ENCODE results near the gene LARGE1. TPM values are rescaled to one million over a fixed set of nuclear protein-coding genes. Genes with fewer than 3 reads are reported as not detected.
"Not testable (repeated sequence)": the region's sequence is repeated elsewhere in the genome, so short reads cannot be mapped to it uniquely, and the experiment has no call there.

LARGE1 gene
- total RNA-seq, 1 experiment from 2014 or later: 1.5 TPM

- H3K27ac ChIP-seq (ENCODE audit: low read depth, low read length); RAD21 ChIA-PET (ENCODE audit: low non-redundant PET in 1 of 2, low total read pairs in 2 of 2, uncharacterized antibody in 2 of 2, unreplicated experiment in 2 of 2); H4K20me1 ChIP-seq (ENCODE audit: insufficient read depth); H3K4me2 ChIP-seq (ENCODE audit: low read length); H2AFZ ChIP-seq (ENCODE audit: low read depth, low read length, poor library complexity, severe bottlenecking); POLR2A ChIA-PET; ATAC-seq; CTCF ChIA-PET; H3K4me1 ChIP-seq (ENCODE audit: control insufficient read depth in 1 of 2, insufficient read depth in 2 of 2, low read length in 2 of 2); intact Hi-C loops (cut with micrococcal nuclease); H3K9me2 ChIP-seq (ENCODE audit: insufficient read depth); DNase-seq (ENCODE audit: low read depth, low spot score); H3K9ac ChIP-seq (ENCODE audit: low read length); H3K36me3 ChIP-seq (ENCODE audit: control insufficient read depth in 1 of 2, insufficient read depth in 2 of 2, low read length in 2 of 2); H3K27me3 ChIP-seq (ENCODE audit: insufficient read depth, low read length); H3K4me3 ChIP-seq (replicated peaks in 1 of 2; ENCODE audit: low read depth in 1 of 2, low read length in 2 of 2); H3K79me2 ChIP-seq (ENCODE audit: insufficient read depth, low read length); BruUV-seq (replicated peaks): not testable (repeated sequence)
- peaks cover 3 to 40% of the 10 kb centered on the region in 2 experiments; a peak in 2 of 4 replicates for H3K9me3 ChIP-seq (ENCODE audit: control insufficient read depth in 1 of 2, insufficient read depth in 1 of 2, low read depth in 1 of 2, low read length in 2 of 2)
Measured at GRCh38 chr22:33858653-33859052, 61.6 kb downstream of the LARGE1 start.

DNA sequence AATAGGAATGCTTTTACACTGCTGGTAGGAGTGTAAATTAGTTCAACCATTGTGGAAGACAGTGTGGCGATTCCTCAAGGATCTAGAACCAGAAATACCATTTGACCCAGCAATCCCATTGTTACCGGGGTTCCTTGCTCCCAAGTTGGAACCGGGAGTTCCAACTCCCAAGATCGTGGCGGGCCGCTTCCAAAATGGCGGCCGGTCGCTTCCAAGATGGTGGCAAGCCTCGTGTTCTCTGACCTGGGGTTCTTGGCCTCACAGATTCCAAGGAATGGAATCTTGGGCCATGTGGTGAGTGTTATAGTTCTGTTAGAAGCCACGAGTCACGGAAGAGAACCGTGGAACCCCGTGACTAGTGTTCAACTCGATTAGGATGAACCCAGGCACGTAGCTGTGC is 62.5 kb downstream of the LARGE1 start:
- H3K27ac ChIP-seq (ENCODE audit: low read depth, low read length); H3K4me2 ChIP-seq (ENCODE audit: low read length); ATAC-seq; H3K79me2 ChIP-seq (ENCODE audit: insufficient read depth, low read length); POLR2A ChIA-PET; H3K36me3 ChIP-seq (ENCODE audit: control insufficient read depth in 1 of 2, insufficient read depth in 2 of 2, low read length in 2 of 2); H3K4me1 ChIP-seq (ENCODE audit: control insufficient read depth in 1 of 2, insufficient read depth in 2 of 2, low read length in 2 of 2); H2AFZ ChIP-seq (ENCODE audit: low read depth, low read length, poor library complexity, severe bottlenecking); H3K4me3 ChIP-seq (replicated peaks in 1 of 2; ENCODE audit: low read depth in 1 of 2, low read length in 2 of 2); H3K9ac ChIP-seq (ENCODE audit: low read length); RAD21 ChIA-PET (ENCODE audit: low non-redundant PET in 1 of 2, low total read pairs in 2 of 2, uncharacterized antibody in 2 of 2, unreplicated experiment in 2 of 2); H4K20me1 ChIP-seq (ENCODE audit: insufficient read depth); DNase-seq (ENCODE audit: low read depth, low spot score); intact Hi-C loops (cut with micrococcal nuclease); H3K9me2 ChIP-seq (ENCODE audit: insufficient read depth); H3K27me3 ChIP-seq (ENCODE audit: insufficient read depth, low read length); CTCF ChIA-PET; BruUV-seq (replicated peaks): not testable (repeated sequence)
- peaks cover 3 to 38% of the 10 kb centered on the region in 2 experiments; a peak in 2 of 4 replicates for H3K9me3 ChIP-seq (ENCODE audit: control insufficient read depth in 1 of 2, insufficient read depth in 1 of 2, low read depth in 1 of 2, low read length in 2 of 2)

- ChIA-PET RAD21 (ENCODE audit: low non-redundant PET in 1 of 2, low total read pairs in 2 of 2, uncharacterized antibody in 2 of 2, unreplicated experiment in 2 of 2) (no interaction called here), POLR2A (no interaction called here), CTCF (no interaction called here)
- no peak overlapping the region for H3K4me2 ChIP-seq (ENCODE audit: low read length)
- no peak overlapping the region for H3K9ac ChIP-seq (ENCODE audit: low read length)
- DNase-seq (ENCODE audit: low read depth, low spot score) (no peak), ATAC-seq (no peak)
- no peaks in the 10 kb centered on the region for H3K9me2 ChIP-seq (ENCODE audit: insufficient read depth)
- H2AFZ ChIP-seq (ENCODE audit: low read depth, low read length, poor library complexity, severe bottlenecking): no peak overlapping the region
- no peak overlapping the region for H3K27ac ChIP-seq (ENCODE audit: low read depth, low read length)
- no peaks in the 10 kb centered on the region for H4K20me1 ChIP-seq (ENCODE audit: insufficient read depth)
- H3K4me1 ChIP-seq (ENCODE audit: control insufficient read depth in 1 of 2, insufficient read depth in 2 of 2, low read length in 2 of 2): no peaks in the 10 kb centered on the region
- intact Hi-C loops (cut with micrococcal nuclease): no loop called here
- H3K9me3 ChIP-seq (ENCODE audit: control insufficient read depth in 1 of 2, insufficient read depth in 1 of 2, low read depth in 1 of 2, low read length in 2 of 2): peaks cover 9 to 26% of the 10 kb centered on the region in 2 experiments; a peak in 2 of 4 replicates
- no peak overlapping the region for H3K4me3 ChIP-seq (replicated peaks in 1 of 2; ENCODE audit: low read depth in 1 of 2, low read length in 2 of 2)
- no TSS peak for BruUV-seq (replicated peaks)
- no peaks in the 10 kb centered on the region for H3K36me3 ChIP-seq (ENCODE audit: control insufficient read depth in 1 of 2, insufficient read depth in 2 of 2, low read length in 2 of 2)
- H3K79me2 ChIP-seq (ENCODE audit: insufficient read depth, low read length): no peaks in the 10 kb centered on the region
- no peaks in the 10 kb centered on the region for H3K27me3 ChIP-seq (ENCODE audit: insufficient read depth, low read length)
- TF ChIP-seq CBX3 (IDR thresholded peaks at IDR 0.05; ENCODE audit: low read depth) (no peak), ZNF274 (IDR thresholded peaks at IDR 0.05; ENCODE audit: low read depth, low read length) (no peak), POLR2A (IDR thresholded peaks at IDR 0.05; ENCODE audit: borderline replicate concordance, extremely low read depth, insufficient read depth, insufficient read length) (no peak), ATF3 (IDR thresholded peaks at IDR 0.05) (no peak), YY1 (IDR thresholded peaks at IDR 0.05; ENCODE audit: extremely low read depth, insufficient replicate concordance, low read depth, low read length) (no peak), EZH2phosphoT487 (IDR thresholded peaks at IDR 0.05; ENCODE audit: borderline replicate concordance) (no peak), FOSL1 (IDR thresholded peaks at IDR 0.05; ENCODE audit: low read depth) (no peak), ZBTB33 (IDR thresholded peaks at IDR 0.05; ENCODE audit: extremely low read depth, insufficient replicate concordance, low read length) (no peak), MAX (IDR thresholded peaks at IDR 0.05) (no peak), EZH2 (IDR thresholded peaks at IDR 0.05) (no peak), RAD21 (IDR thresholded peaks at IDR 0.05; ENCODE audit: low read depth) (no peak), SIN3A (IDR thresholded peaks at IDR 0.05; ENCODE audit: low read depth) (no peak), ZFX (IDR thresholded peaks at IDR 0.05) (no peak), EGR1 (IDR thresholded peaks at IDR 0.05; ENCODE audit: low read depth) (no peak), SP1 (IDR thresholded peaks at IDR 0.05; ENCODE audit: low read depth) (no peak)
Measured at GRCh38 chr22:33854724-33855123, 65.6 kb downstream of the LARGE1 start.
